ENCODE measurements around the gene TGFB1. TPM values are rescaled to one million over a fixed set of nuclear protein-coding genes. Genes with fewer than 3 reads are reported as not detected.

Gene TGFB1
- total and polyA plus RNA-seq, 7 donors, result 2.8 to 10.8 (median 9.5) TPM

DNA sequence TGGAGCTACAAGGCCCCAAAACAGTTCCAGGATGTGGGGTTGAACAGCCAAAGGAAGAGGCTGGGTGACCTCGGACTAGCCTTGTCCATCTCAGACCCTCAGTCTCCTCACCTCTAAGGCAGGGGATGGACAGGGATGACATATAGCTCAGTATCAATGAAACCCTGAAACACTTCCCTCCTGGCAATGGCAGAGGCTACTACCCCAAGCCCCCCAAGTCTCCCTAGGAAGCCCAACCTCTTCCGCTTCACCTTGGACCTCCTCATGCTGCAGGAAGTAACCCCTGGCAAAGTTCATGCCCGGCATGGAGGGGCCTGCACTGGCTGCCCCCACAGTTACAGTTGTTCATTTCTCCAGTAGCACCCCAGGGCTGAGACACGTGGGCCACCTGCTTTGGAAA, 33.2 kb downstream of the TGFB1 start:
- Histone ChIP-seq H3K36me3 (ENCODE audit: insufficient read depth in 1 of 2, low read depth in 1 of 2) (peaks cover 3 to 68% of the 10 kb centered on the region in 2 donors), H3K27ac (no peak overlapping the region), H3K9me3 (no peaks in the 10 kb centered on the region), H3K27me3 (ENCODE audit: insufficient read depth in 3 of 3, low read length in 2 of 3) (no peaks in the 10 kb centered on the region), H3K4me3 (no peak overlapping the region), H3K4me1 (peaks cover 28% of the 10 kb centered on the region)
- WGBS, 3 donors, result 77 to 88% (median 84%) methylated on average over 4 of the region's 4 CpGs
- TF ChIP-seq, protein P1, sequence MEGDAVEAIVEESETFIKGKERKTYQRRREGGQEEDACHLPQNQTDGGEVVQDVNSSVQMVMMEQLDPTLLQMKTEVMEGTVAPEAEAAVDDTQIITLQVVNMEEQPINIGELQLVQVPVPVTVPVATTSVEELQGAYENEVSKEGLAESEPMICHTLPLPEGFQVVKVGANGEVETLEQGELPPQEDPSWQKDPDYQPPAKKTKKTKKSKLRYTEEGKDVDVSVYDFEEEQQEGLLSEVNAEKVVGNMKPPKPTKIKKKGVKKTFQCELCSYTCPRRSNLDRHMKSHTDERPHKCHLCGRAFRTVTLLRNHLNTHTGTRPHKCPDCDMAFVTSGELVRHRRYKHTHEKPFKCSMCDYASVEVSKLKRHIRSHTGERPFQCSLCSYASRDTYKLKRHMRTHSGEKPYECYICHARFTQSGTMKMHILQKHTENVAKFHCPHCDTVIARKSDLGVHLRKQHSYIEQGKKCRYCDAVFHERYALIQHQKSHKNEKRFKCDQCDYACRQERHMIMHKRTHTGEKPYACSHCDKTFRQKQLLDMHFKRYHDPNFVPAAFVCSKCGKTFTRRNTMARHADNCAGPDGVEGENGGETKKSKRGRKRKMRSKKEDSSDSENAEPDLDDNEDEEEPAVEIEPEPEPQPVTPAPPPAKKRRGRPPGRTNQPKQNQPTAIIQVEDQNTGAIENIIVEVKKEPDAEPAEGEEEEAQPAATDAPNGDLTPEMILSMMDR (IDR thresholded peaks at IDR 0.05), result no peak
- intact Hi-C loops (cut with DNase I), result loop anchor here in 1 of 2 donors (5.0 kb wide), 1 partner anchor 107 kb away; the partner anchor contains the start of gene B3GNT8
- no peak for DNase-seq
- ATAC-seq, result no peak

GRCh38 chr19:41320185-41320518, 33.6 kb downstream of the TGFB1 start:
- no peaks in the 10 kb centered on the region for H3K9me3 ChIP-seq
- H3K27ac ChIP-seq, result no peak overlapping the region
- ATAC-seq (no peak), DNase-seq (peak in 1 of 2 donors; percentile 49)
- no peaks in the 10 kb centered on the region for H3K27me3 ChIP-seq (ENCODE audit: insufficient read depth in 3 of 3, low read length in 2 of 3)
- 80 to 86% (median 84%) methylated on average over 11 of the region's 11 CpGs for WGBS, 3 donors
- intact Hi-C loops (cut with DNase I), result loop anchor here in 1 of 2 donors (5.0 kb wide), 1 partner anchor 107 kb away; the partner anchor contains the start of gene B3GNT8
- H3K36me3 ChIP-seq (ENCODE audit: insufficient read depth in 1 of 2, low read depth in 1 of 2), result peaks cover 3 to 70% of the 10 kb centered on the region in 2 donors
- TF ChIP-seq, protein P1 (IDR thresholded peaks at IDR 0.05), result no peak
- H3K4me1 ChIP-seq, result peaks cover 24% of the 10 kb centered on the region
- H3K4me3 ChIP-seq, result no peak overlapping the region

DNA sequence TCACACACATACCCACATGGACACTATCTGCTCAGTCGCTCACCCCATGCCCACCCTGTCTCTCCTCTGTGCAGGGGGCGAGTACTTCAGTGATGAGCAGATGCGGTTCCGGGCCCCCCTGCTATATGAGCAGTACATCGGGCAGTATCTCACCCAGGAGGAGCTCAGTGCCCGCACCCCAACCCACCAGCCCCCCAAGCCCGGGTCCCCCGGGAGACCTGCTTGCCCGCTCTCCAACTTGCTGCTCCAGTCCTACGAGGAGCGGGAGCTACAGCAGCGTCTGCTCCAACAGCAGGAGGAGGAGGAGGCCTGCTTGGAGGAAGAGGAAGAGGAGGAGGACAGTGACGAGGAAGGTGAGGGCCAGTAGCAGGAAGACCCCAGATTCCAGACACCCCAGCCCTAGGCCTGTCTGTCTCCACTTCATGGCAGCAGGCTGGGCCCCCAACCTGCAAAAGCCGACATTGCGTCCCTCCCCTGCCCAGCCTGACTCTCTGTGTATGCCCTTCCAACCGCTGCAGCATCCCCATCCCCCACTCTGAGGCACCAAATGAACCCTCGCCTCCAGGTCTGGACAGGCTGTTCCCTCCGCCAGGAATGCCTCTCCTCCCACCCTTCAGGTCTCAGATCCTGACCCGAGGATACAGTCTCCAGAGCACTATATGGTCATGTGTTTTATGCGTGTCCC, 34.1 kb downstream of the TGFB1 start:
- Histone ChIP-seq H3K27ac (no peak overlapping the region), H3K36me3 (ENCODE audit: insufficient read depth in 1 of 2, low read depth in 1 of 2) (peaks cover 3 to 70% of the 10 kb centered on the region in 2 donors), H3K4me1 (peaks cover 19% of the 10 kb centered on the region), H3K4me3 (no peak overlapping the region), H3K9me3 (no peaks in the 10 kb centered on the region), H3K27me3 (ENCODE audit: insufficient read depth in 3 of 3, low read length in 2 of 3) (no peaks in the 10 kb centered on the region)
- ATAC-seq (no peak), DNase-seq (peak in 1 of 2 donors; percentile 43)
- 75 to 83% (median 81%) methylated on average over 19 to 20 of the region's 20 CpGs for whole genome bisulfite sequencing, 3 donors
- TF ChIP-seq, protein P1 (IDR thresholded peaks at IDR 0.05), result no peak
- intact Hi-C loops (cut with DNase I), result loop anchor here in 1 of 2 donors (5.0 kb wide), 2 partner anchors 33 to 108 kb away; partner anchors contain the start of genes B3GNT8 and TGFB1

DNA sequence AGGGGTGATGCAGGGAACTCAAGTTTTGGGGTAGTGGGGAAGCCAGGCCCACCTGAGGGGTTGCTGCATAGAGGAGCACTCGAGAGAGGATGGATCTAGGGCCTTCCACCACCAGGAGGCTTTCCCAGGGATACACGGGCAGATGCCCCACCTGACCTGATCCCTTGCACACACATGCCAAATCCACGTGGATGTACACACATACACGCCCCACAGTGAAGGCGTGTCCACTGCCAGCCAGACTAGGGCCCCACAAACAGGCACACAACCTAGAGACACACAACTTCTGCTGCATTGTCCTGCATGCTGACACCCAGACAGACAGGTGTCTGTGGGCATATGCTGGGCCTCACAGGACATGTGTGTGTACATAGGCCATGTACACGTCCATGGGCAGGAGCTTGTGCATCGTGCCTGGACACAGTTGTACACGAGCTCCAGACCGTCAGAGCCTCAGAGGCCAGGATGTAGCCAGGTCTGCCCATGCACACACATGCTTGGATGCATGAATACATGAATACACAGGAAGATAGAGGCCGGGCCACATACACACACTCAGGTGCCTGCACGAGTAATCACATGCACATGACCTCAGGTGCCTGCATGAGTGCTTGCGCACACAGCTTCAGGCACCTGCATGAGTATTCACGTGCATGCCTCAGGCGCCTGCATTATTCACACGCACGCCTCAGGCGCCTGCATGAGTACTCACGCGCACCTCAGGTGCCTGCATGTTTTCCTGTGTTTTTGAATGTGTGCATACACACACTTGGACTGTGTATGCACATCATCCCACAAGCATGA, 34.8 kb downstream of the TGFB1 start:
- WGBS, 3 donors, result 79 to 84% (median 82%) methylated on average over 19 of the region's 19 CpGs
- no peaks in the 10 kb centered on the region for H3K9me3 ChIP-seq
- no peak overlapping the region for H3K27ac ChIP-seq
- peaks cover 3 to 74% of the 10 kb centered on the region in 2 donors for H3K36me3 ChIP-seq (ENCODE audit: insufficient read depth in 1 of 2, low read depth in 1 of 2)
- ATAC-seq (no peak), DNase-seq (no peak)
- TF ChIP-seq, protein P1 (IDR thresholded peaks at IDR 0.05), result no peak
- H3K4me3 ChIP-seq, result no peak overlapping the region
- peaks cover 15% of the 10 kb centered on the region for H3K4me1 ChIP-seq
- intact Hi-C loops (cut with DNase I), result loop anchor here in 1 of 2 donors (5.0 kb wide), 1 partner anchor 33 kb away; the partner anchor contains the start of gene TGFB1
- H3K27me3 ChIP-seq (ENCODE audit: insufficient read depth in 3 of 3, low read length in 2 of 3), result no peaks in the 10 kb centered on the region

Measured in psoas muscle (tissue), 8 donors.